WERI-Rb-1 (cell line): ENCODE data around the gene TMEM50A.
"Not testable (repeated sequence)": the region's sequence is repeated elsewhere in the genome, so short reads cannot be mapped to it uniquely, and the experiment has no call there.

Experiments
- DNase-seq: peaks from one replicate; pipeline ENCODE4 v3.0.0-alpha.2; 2020
- H3K27ac ChIP-seq: fragments of 250-450 bp; sonication (Bioruptor Pico); 2 replicates; pipeline ENCODE4 v1.5.1; 2020; ENCODE audit warnings: mild to moderate bottlenecking, moderate library complexity
- H3K27me3 ChIP-seq: fragments of 250-450 bp; sonication (Bioruptor Pico); 2 replicates; pipeline ENCODE4 v1.5.1; 2021; ENCODE audit warnings: mild to moderate bottlenecking, low read depth, moderate library complexity; ENCODE audit not compliant: insufficient read depth, severe bottlenecking
- H3K36me3 ChIP-seq: fragments of 250-450 bp; sonication (Bioruptor Pico); 2 replicates; pipeline ENCODE4 v1.5.1; 2020; ENCODE audit warnings: mild to moderate bottlenecking, moderate library complexity
- H3K4me3 ChIP-seq: 2 replicates; pipeline ENCODE4 v1.5.1; 2011; ENCODE audit warnings: low read depth, mild to moderate bottlenecking, control low read depth, low read length
- H3K9me3 ChIP-seq: fragments of 250-450 bp; sonication (Bioruptor Pico); 2 replicates; pipeline ENCODE4 v1.5.1; 2021; ENCODE audit warnings: mild to moderate bottlenecking, moderate library complexity; ENCODE audit not compliant: severe bottlenecking
- TF ChIP-seq, protein P1 (sequence below): IDR thresholded peaks from 2 replicates; pipeline ENCODE4 v1.5.1; 2011; ENCODE audit warnings: low read depth, mild to moderate bottlenecking, control low read depth, inconsistent platforms, low read length

Gene TMEM50A

DNA sequence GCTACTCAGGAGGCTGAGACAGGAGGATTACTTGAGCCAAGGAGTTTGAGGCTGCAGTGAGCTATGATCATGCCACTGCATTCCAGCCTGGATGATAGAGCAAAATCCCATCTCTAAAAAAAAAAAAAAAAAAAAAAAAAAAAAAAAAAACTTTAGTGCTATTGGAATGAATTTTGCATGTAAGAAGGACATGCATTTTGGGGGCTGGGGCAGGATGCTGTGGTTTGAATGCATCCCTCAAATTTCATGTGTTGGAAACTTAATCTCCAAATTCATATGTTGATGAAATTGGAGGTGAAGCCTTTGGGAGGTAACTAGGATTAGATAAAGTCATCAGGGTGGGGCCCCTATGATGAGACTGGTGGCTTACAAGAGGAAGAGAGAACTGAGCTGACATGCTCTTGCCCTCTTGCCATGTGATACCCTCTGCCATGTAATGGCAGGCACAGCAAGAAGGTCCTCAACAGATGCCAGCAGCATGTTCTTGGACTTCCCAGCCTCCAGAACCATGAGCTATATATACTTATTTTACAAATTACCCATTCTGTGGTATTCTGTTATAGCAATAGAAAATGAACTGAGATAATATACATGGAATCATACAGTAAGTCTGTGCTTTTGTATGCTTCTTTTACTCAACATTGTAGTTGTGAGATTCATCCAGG is 25.2 kb upstream of the TMEM50A start:
- not testable (repeated sequence) for H3K4me3 ChIP-seq, H3K9me3 ChIP-seq, H3K27ac ChIP-seq, DNase-seq, H3K27me3 ChIP-seq, H3K36me3 ChIP-seq

DNA sequence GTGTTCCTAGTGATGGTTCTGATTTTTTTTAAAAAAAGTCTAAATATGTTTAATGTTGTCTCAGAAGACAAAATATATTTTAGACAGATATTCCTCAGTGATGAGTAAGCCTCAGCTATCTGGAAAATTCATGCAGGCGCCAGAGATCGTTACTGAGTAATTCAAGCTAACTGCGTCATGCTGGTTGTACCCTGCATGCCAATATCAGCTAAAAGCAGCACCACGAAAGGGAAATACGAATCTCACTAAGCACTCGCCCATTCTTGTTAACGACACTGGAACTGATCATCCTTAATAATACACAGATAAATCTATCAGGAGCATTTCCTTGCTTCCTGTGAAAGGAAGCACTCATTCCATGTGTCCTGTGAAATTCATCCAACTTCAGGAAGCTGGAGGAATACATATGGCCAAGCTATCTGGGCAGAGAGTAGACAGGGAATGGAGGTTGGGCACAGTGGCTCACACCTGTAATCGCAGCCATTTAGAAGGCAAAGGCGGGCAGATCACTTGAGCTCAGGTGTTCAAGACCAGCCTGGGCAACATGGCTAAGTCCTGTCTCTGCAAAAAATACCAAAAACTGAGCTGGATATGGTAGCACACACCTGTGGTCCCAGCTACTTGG is 17.7 kb upstream of the TMEM50A start:
- not testable (repeated sequence) for DNase-seq, H3K27ac ChIP-seq, H3K4me3 ChIP-seq

DNA sequence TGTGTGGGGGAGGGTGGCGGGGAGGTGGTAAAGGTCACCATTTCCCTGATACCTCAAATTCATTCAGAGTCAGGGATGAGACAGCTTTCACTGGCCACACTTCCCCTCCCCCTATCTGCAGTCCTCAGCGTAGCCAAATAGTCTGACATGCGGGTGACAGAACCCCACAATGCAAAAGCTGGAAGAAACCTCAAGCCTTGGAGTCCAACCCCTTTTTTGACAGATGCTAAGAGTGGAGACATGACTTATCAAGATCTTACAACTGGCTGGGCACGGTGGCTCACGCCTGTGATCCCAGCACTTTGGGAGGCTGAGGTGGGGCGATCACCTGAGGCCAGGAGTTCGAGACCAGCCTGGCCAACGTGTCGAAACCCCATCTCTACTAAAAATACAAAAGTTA is 16.0 kb upstream of the TMEM50A start:
- DNase-seq, H3K4me3 ChIP-seq, H3K27me3 ChIP-seq, H3K9me3 ChIP-seq, H3K36me3 ChIP-seq, H3K27ac ChIP-seq: not testable (repeated sequence)

More for the DNA sequence above, 17.7 kb upstream of the TMEM50A start:
- not testable (repeated sequence) for H3K9me3 ChIP-seq, H3K36me3 ChIP-seq, H3K27me3 ChIP-seq

DNA sequence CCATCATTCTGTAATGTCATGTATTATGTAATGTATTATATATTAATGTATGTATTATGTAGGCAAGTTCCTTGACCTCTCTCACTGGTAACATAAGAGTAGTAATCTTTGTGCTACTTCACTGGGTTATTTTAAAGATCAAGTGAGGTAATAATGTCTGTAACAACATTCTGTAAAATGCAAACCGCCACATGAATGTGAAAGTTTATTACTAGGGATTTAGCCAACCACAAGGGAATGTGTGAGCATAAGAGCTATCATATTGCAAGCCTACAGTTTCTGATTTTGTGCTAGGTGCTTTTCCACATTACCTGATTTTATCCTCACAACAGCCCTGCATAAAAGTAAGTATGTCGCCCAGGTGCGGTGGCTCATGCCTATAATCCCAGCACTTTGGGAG is 13.7 kb upstream of the TMEM50A start:
- not testable (repeated sequence) for H3K9me3 ChIP-seq, H3K27me3 ChIP-seq, H3K36me3 ChIP-seq, DNase-seq, H3K27ac ChIP-seq, H3K4me3 ChIP-seq

DNA sequence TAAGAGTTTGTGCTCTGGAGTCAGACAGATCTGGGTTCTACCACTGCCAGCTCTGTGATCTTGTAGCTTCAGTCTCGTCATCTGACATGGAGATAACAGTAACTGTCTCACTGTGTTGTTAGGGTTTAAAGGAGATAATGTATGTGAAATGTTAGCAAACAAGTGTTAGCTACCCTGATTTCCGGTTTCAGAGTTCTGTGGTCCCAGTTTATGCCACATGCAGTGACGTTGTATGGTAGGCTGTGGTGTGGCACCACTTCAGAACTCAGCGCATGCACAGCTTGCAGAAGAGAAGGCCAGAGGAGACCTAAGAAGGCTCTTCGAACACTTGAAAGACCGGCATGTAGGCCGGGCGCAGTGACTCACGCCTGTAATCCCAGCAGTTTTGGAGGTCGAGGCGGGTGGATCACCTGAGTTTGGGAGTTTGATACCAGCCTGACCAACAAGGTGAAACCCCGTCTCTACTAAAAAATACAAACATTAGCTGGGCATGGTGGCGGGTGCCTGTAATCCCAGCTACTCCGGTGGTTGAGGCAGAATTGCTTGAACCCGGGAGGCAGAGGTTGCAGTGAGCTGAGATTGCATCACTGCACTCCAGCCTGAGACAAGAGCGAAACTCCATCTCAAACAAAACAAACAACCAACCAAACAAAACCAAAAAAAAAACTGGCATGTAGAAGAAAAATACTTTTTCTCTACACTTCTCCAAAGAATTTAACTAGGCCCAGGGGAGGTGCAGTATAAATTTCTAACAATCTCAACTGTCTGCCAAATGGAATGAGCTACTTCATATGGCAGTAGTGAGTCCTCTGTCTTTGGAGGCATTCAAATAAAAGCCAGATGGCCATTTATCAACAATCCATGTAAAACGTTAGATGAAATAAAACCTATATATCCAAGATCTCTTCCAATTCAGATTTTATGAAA is 10.0 kb upstream of the TMEM50A start:
- not testable (repeated sequence) for H3K27ac ChIP-seq, H3K36me3 ChIP-seq, H3K9me3 ChIP-seq, H3K4me3 ChIP-seq, H3K27me3 ChIP-seq, DNase-seq

DNA sequence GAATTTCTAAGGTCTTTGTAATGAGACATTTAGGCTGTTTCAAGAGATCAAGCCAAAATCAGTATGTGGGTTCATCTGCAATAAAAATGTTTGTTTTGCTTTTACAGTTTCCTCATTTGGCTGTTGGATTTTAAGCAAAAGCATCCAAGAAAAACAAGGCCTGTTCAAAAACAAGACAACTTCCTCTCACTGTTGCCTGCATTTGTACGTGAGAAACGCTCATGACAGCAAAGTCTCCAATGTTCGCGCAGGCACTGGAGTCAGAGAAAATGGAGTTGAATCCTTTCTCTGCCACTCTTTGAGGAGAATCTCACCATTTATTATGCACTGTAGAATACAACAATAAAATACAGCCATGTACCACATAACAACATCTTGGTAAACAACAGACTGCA is 9.3 kb upstream of the TMEM50A start:
- not testable (repeated sequence) for H3K9me3 ChIP-seq, H3K4me3 ChIP-seq, DNase-seq, H3K27ac ChIP-seq, H3K36me3 ChIP-seq, H3K27me3 ChIP-seq

DNA sequence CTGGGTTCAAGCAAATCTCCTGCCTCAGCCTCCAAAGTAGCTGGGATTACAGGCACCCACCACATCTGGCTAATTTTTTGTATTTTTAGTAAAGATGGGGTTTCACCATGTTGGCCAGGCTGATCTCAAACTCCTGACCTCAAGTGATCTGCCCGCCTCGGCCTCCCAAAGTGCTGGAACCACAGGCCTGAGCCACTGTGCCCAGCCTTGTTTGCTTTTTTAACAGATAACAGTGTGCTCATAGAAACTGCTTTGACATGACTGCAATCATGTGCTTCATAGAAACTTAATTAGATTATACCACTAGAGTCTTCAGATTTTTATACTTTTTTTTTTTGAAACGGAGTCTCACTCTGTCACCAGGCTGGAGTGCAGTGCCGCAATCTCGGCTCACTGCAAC is 8.8 kb upstream of the TMEM50A start:
- DNase-seq, H3K27ac ChIP-seq, H3K27me3 ChIP-seq, H3K9me3 ChIP-seq, H3K4me3 ChIP-seq, H3K36me3 ChIP-seq: not testable (repeated sequence)

DNA sequence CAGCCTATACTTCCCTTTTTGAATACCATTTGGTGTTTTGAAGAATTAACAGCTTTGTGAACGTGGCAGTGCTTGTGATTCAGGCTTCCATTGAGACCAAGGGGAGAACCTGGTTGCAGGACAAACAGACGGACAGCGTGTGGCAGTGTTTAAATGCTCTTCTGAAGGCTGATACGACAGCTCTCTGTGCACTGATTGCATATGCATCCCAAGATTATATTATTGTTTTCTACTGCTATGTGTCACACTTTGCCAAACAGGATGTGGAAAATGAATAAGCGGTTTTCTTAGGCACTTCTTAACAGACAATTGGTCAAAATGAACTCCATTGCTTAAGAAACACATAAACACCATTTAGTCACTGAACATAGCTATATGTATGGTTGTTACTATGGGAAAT is 8.2 kb upstream of the TMEM50A start:
- peak; percentile 7 for DNase-seq
- not testable (repeated sequence) for H3K27me3 ChIP-seq, H3K4me3 ChIP-seq, H3K27ac ChIP-seq, H3K36me3 ChIP-seq, H3K9me3 ChIP-seq

DNA sequence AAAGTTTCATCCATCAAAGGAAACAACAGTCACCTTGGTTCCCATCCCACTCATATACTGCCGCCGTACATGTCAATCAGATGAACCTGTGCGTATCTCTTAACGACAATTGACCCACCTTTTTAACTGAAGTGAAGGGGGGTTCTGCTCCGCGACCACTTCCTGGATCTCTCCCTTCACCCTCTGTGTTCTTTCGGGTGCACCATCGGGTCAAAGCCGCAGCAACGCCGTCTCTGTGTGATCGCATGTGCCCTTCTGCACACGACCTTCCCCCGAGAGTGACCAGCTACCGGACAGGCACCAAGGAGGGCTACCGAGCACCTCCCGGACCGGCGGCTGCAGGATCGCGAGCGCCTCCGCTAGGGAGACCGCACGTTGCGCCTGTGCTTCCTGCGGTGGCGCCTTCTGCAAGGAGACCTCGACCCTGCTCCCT is 1.2 kb upstream of the TMEM50A start:
- not testable (repeated sequence) for H3K27ac ChIP-seq, H3K27me3 ChIP-seq, H3K9me3 ChIP-seq, H3K36me3 ChIP-seq
- TF ChIP-seq, protein P1, sequence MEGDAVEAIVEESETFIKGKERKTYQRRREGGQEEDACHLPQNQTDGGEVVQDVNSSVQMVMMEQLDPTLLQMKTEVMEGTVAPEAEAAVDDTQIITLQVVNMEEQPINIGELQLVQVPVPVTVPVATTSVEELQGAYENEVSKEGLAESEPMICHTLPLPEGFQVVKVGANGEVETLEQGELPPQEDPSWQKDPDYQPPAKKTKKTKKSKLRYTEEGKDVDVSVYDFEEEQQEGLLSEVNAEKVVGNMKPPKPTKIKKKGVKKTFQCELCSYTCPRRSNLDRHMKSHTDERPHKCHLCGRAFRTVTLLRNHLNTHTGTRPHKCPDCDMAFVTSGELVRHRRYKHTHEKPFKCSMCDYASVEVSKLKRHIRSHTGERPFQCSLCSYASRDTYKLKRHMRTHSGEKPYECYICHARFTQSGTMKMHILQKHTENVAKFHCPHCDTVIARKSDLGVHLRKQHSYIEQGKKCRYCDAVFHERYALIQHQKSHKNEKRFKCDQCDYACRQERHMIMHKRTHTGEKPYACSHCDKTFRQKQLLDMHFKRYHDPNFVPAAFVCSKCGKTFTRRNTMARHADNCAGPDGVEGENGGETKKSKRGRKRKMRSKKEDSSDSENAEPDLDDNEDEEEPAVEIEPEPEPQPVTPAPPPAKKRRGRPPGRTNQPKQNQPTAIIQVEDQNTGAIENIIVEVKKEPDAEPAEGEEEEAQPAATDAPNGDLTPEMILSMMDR, result peak; percentile 3; the same call in 1 of the 2 replicates
- H3K4me3 ChIP-seq, result peak overlapping the region; percentile 46
- DNase-seq, result peak; percentile 46

DNA sequence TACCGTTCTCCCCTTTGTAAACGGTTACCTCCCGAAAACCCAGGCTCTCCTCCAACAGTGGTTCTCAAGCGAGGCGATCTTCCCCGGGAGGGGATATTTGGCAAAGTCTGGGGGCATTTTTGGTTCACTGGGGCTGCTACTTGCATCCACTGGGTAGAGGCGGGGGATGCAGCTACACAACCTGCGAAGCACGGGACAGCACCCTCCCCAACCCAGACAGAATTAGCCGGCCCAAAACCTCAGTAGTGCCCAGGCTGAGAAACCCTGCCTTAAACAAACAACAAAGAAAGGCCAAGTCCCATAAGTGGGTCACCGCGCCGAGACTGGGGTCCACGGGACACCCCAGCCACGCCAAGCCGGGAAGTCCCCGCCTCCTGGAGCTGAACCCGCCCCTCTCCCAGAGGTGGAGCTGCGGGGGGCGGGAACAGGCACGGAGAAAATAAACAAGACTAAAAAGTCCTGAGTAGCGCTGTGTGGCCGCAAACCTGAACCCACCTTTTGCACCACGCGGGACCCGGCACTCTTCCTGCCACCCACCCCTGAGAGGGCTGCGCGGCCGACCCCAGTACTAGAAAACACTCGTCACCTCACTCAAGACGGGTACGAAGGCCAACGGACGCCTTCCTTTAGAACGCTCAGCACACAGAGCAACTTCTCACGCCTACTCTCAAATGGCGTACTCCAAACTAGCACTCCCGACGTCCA is 499 bp upstream of the TMEM50A start:
- not testable (repeated sequence) for H3K36me3 ChIP-seq, H3K27ac ChIP-seq, DNase-seq, H3K27me3 ChIP-seq, H3K9me3 ChIP-seq
- H3K4me3 ChIP-seq, result peak overlapping the region; percentile 97
